Femur (tissue), 1 donor: ENCODE measurements around the gene DCLRE1B.
"Not testable (repeated sequence)": the region's sequence is repeated elsewhere in the genome, so short reads cannot be mapped to it uniquely, and the experiment has no call there.

Source experiments
- DNase-seq: peaks from one replicate; pipeline ENCODE4 v3.0.0-alpha.2; 2017

Gene DCLRE1B

GRCh38 chr1:113928941-113929749 lies 24.0 kb downstream of the DCLRE1B start, which contains the start of gene HIPK1:
TSS of gene HIPK1 (plus strand) at chr1:113929324.
- peak; percentile 97 for DNase-seq

- peak; percentile 70 for DNase-seq
Observed at GRCh38 chr1:113929750-113930498, 24.8 kb downstream of the DCLRE1B start.

- peak; percentile 75 for DNase-seq
Observed at GRCh38 chr1:113930499-113931161, 25.5 kb downstream of the DCLRE1B start.

- no peak for DNase-seq
Observed at GRCh38 chr1:113931451-113931851, 26.3 kb downstream of the DCLRE1B start.

- DNase-seq = no peak
Observed at GRCh38 chr1:113934006-113934405, 28.9 kb downstream of the DCLRE1B start.

GRCh38 chr1:113934511-113935055 lies 29.5 kb downstream of the DCLRE1B start:
- DNase-seq = no peak

- no peak for DNase-seq
Observed at GRCh38 chr1:113935176-113935575, 30.1 kb downstream of the DCLRE1B start.

GRCh38 chr1:113935970-113936369 lies 30.8 kb downstream of the DCLRE1B start:
- no peak for DNase-seq

GRCh38 chr1:113937146-113937545 lies 32.0 kb downstream of the DCLRE1B start:
- no peak for DNase-seq

GRCh38 chr1:113938192-113938591 lies 33.1 kb downstream of the DCLRE1B start:
- no peak for DNase-seq

- DNase-seq = no peak
Observed at GRCh38 chr1:113940365-113941244, 35.5 kb downstream of the DCLRE1B start.

- no peak for DNase-seq
Observed at GRCh38 chr1:113941245-113941559, 36.1 kb downstream of the DCLRE1B start.

- no peak for DNase-seq
Observed at GRCh38 chr1:113942527-113942926, 37.4 kb downstream of the DCLRE1B start.

GRCh38 chr1:113943028-113943811 lies 38.1 kb downstream of the DCLRE1B start:
- DNase-seq = no peak

GRCh38 chr1:113945329-113945728 lies 40.2 kb downstream of the DCLRE1B start:
- no peak for DNase-seq

GRCh38 chr1:113946112-113946511 lies 41.0 kb downstream of the DCLRE1B start:
- no peak for DNase-seq

- no peak for DNase-seq
Observed at GRCh38 chr1:113946678-113947387, 41.7 kb downstream of the DCLRE1B start.

- no peak for DNase-seq
Observed at GRCh38 chr1:113947388-113948107, 42.4 kb downstream of the DCLRE1B start.

GRCh38 chr1:113948151-113948550 lies 43.0 kb downstream of the DCLRE1B start:
- DNase-seq = not testable (repeated sequence)

GRCh38 chr1:113949007-113949406 lies 43.9 kb downstream of the DCLRE1B start:
- DNase-seq = no peak
